Neural progenitor cell (in vitro differentiated cells): Measurements from ENCODE around the gene EIF3I. TPM values are rescaled to one million over a fixed set of nuclear protein-coding genes. Genes with fewer than 3 reads are reported as not detected.
A peak's percentile ranks its signal among the peaks of the same experiment; 100 is the strongest.

Source experiments
- DNase-seq: peaks from one replicate; pipeline ENCODE4 v3.0.0-alpha.2; 2016; ENCODE audit warnings: low spot score
- H2AFZ ChIP-seq: fragments of 200-600 bp; sonication (generic); replicated peaks from 2 replicates; pipeline ENCODE4 v1.6.1; 2016; ENCODE audit warnings: antibody characterized with exemption
- H3F3A ChIP-seq: fragments of 200-600 bp; sonication (generic); 2 replicates; pipeline ENCODE4 v1.6.1; 2016; ENCODE audit warnings: antibody characterized with exemption, low read depth
- H3K27ac ChIP-seq: fragments of 200-600 bp; sonication (generic); 2 replicates; pipeline ENCODE4 v1.5.1; 2016; ENCODE audit warnings: mild to moderate bottlenecking
- H3K27me3 ChIP-seq: fragments of 200-600 bp; sonication (generic); 2 replicates; pipeline ENCODE4 v1.6.1; 2016; ENCODE audit warnings: mild to moderate bottlenecking, moderate library complexity
- H3K36me3 ChIP-seq: fragments of 200-600 bp; sonication (generic); 2 replicates; pipeline ENCODE4 v1.5.1; 2016
- H3K4me1 ChIP-seq: fragments of 200-600 bp; sonication (generic); 2 replicates; pipeline ENCODE4 v1.6.1; 2016; ENCODE audit warnings: mixed run types
- H3K4me2 ChIP-seq: fragments of 200-600 bp; sonication (generic); 2 replicates; pipeline ENCODE4 v1.6.1; 2016
- H3K4me3 ChIP-seq: fragments of 200-600 bp; sonication (generic); 2 replicates; pipeline ENCODE4 v1.5.1; 2016
- H3K79me2 ChIP-seq: fragments of 200-600 bp; sonication (generic); 2 replicates; pipeline ENCODE4 v1.6.1; 2016; ENCODE audit warnings: low read depth
- H3K9ac ChIP-seq: fragments of 200-600 bp; sonication (generic); 2 replicates; pipeline ENCODE4 v1.6.1; 2016
- H3K9me3 ChIP-seq: fragments of 200-600 bp; sonication (generic); 2 replicates; pipeline ENCODE4 v1.5.1; 2016; ENCODE audit warnings: low read depth
- H4K20me1 ChIP-seq: fragments of 200-600 bp; sonication (generic); 2 replicates; pipeline ENCODE4 v1.6.1; 2016; ENCODE audit warnings: low read depth
- H3K27ac Mint-ChIP-seq: 3 replicates; pipeline ENCODE4 v1.8.0; 2021; ENCODE audit warnings: mixed read lengths
- H3K27me3 Mint-ChIP-seq: 2 replicates; pipeline ENCODE4 v1.8.0; 2022; ENCODE audit warnings: low read depth, mild to moderate bottlenecking, inconsistent platforms, moderate library complexity, mixed read lengths; ENCODE audit not compliant: insufficient read depth
- H3K36me3 Mint-ChIP-seq: 3 replicates; pipeline ENCODE4 v1.8.0; 2021; ENCODE audit warnings: mixed read lengths
- H3K4me1 Mint-ChIP-seq: 3 replicates; pipeline ENCODE4 v1.8.0; 2021; ENCODE audit warnings: mixed read lengths
- H3K4me3 Mint-ChIP-seq: 3 replicates; pipeline ENCODE4 v1.8.0; 2021; ENCODE audit warnings: mild to moderate bottlenecking, moderate library complexity, mixed read lengths
- H3K9me3 Mint-ChIP-seq: 3 replicates; pipeline ENCODE4 v1.8.0; 2020; ENCODE audit warnings: mixed read lengths
- CTCF ChIP-seq: fragments of 200-600 bp; sonication (generic); IDR thresholded peaks from 2 replicates; pipeline ENCODE4 v1.5.1; 2017; ENCODE audit warnings: antibody characterized with exemption, mild to moderate bottlenecking
- EZH2 ChIP-seq: fragments of 200-600 bp; sonication (generic); IDR thresholded peaks from 2 replicates; pipeline ENCODE4 v1.6.1; 2017; ENCODE audit warnings: antibody characterized with exemption, mild to moderate bottlenecking, moderate library complexity
- EZH2phosphoT487 ChIP-seq: fragments of 200-600 bp; sonication (generic); IDR thresholded peaks from 2 replicates; pipeline ENCODE4 v1.6.1; 2017; ENCODE audit warnings: antibody characterized with exemption
- total RNA-seq: library from RNA; depleted of rRNA; stranded (reverse); fragments of >200 nt; gene quantifications from 2 replicates; pipeline ENCODE4 v1.2.3, GENCODE V29; 2015; ENCODE audit warnings: low replicate concordance

The EIF3I gene
- total RNA-seq, 1 donor from 2014 or later = 204 TPM

GRCh38 chr1:32239790-32240139 lies 17.6 kb downstream of the EIF3I start:
- peaks cover 7% of the 10 kb centered on the region for H3K27me3 Mint-ChIP-seq
- Histone ChIP-seq H3K27me3 (no peaks in the 10 kb centered on the region), H3K9ac (no peak overlapping the region), H3K4me3 (peak overlapping the region; percentile 65), H3K9me3 (no peaks in the 10 kb centered on the region), H3K4me1 (peaks cover 28% of the 10 kb centered on the region), H3F3A (peaks cover 41% of the 10 kb centered on the region), H4K20me1 (peaks cover 3% of the 10 kb centered on the region), H3K79me2 (peaks cover 36% of the 10 kb centered on the region), H3K4me2 (peak overlapping the region; percentile 97), H3K27ac (peak overlapping the region; percentile 68), H2AFZ (peak overlapping the region; percentile 66), H3K36me3 (no peaks in the 10 kb centered on the region)
- H3K9me3 Mint-ChIP-seq = no peaks in the 10 kb centered on the region
- peaks cover 3% of the 10 kb centered on the region for H3K36me3 Mint-ChIP-seq
- TF ChIP-seq CTCF = no peak
- no peak for TF ChIP-seq EZH2phosphoT487
- TF ChIP-seq EZH2 = no peak
- H3K4me3 Mint-ChIP-seq = peak overlapping the region; percentile 91
- peaks cover 24% of the 10 kb centered on the region for H3K4me1 Mint-ChIP-seq
- no peak overlapping the region for H3K27ac Mint-ChIP-seq
- no peak for DNase-seq

GRCh38 chr1:32240140-32240951 lies 18.1 kb downstream of the EIF3I start:
- H3K9me3 Mint-ChIP-seq = no peaks in the 10 kb centered on the region
- DNase-seq = peak; percentile 99
- Histone ChIP-seq H3K27ac (peak overlapping the region; percentile 68), H3K27me3 (no peaks in the 10 kb centered on the region), H2AFZ (peak overlapping the region; percentile 66), H3K4me1 (peaks cover 28% of the 10 kb centered on the region), H3F3A (peaks cover 41% of the 10 kb centered on the region), H3K79me2 (peaks cover 36% of the 10 kb centered on the region), H4K20me1 (peaks cover 3% of the 10 kb centered on the region), H3K4me3 (peak overlapping the region; percentile 65), H3K9ac (no peak overlapping the region), H3K9me3 (no peaks in the 10 kb centered on the region), H3K36me3 (no peaks in the 10 kb centered on the region), H3K4me2 (peak overlapping the region; percentile 97)
- peaks cover 3% of the 10 kb centered on the region for H3K36me3 Mint-ChIP-seq
- H3K27me3 Mint-ChIP-seq = peaks cover 7% of the 10 kb centered on the region
- no peak overlapping the region for H3K27ac Mint-ChIP-seq
- TF ChIP-seq EZH2 (no peak), CTCF (peak; percentile 25)
- H3K4me3 Mint-ChIP-seq = peak overlapping the region; percentile 91
- peaks cover 24% of the 10 kb centered on the region for H3K4me1 Mint-ChIP-seq

GRCh38 chr1:32241001-32241763 lies 19.0 kb downstream of the EIF3I start:
- Histone ChIP-seq H3K9ac (no peak overlapping the region), H4K20me1 (no peaks in the 10 kb centered on the region), H3K9me3 (no peaks in the 10 kb centered on the region), H3K4me2 (peak overlapping the region; percentile 97), H3K4me3 (peak overlapping the region; percentile 65), H3K79me2 (peaks cover 36% of the 10 kb centered on the region), H3F3A (peaks cover 41% of the 10 kb centered on the region), H3K27me3 (no peaks in the 10 kb centered on the region), H3K27ac (no peak overlapping the region), H2AFZ (peak overlapping the region; percentile 48), H3K4me1 (peaks cover 28% of the 10 kb centered on the region), H3K36me3 (no peaks in the 10 kb centered on the region)
- peak overlapping the region; percentile 91 for H3K4me3 Mint-ChIP-seq
- DNase-seq = peak; percentile 77
- H3K9me3 Mint-ChIP-seq = no peaks in the 10 kb centered on the region
- peaks cover under 1% of the 10 kb centered on the region for H3K36me3 Mint-ChIP-seq
- H3K4me1 Mint-ChIP-seq = peaks cover 24% of the 10 kb centered on the region
- no peak overlapping the region for H3K27ac Mint-ChIP-seq
- peaks cover 6% of the 10 kb centered on the region for H3K27me3 Mint-ChIP-seq
- no peak for TF ChIP-seq EZH2
- no peak for TF ChIP-seq CTCF
- TF ChIP-seq EZH2phosphoT487 = no peak
